ENCODE measurements around the gene CHCHD3.
"Not testable (repeated sequence)": the region's sequence is repeated elsewhere in the genome, so short reads cannot be mapped to it uniquely, and the experiment has no call there.

Gene CHCHD3

DNA sequence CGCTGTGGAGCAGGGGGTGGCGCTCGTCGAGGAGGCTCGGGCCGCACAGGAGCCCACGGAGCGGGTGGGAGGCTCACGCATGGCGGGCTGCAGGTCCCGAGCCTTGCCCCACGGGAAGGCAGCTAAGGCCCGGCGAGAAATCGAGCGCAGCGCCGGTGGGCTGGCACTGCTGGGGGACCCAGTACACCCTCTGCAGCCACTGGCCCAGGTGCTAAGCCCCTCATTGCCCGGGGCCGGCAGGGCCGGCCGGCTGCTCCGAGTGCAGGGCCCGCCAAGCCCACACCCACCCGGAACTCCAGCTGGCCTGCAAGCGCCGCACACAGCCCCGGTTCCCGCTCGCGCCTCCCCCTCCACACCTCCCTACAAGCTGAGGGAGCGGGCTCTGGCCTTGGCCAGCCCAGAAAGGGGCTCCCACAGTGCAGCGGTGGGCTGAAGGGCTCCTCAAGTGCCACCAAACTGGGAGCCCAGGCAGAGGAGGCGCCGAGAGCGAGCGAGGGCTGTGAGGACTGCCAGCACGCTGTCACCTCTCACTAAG is 183.2 kb downstream of the CHCHD3 start:
- H3K4me3 ChIP-seq (ENCODE audit: low read length); H3K4me1 ChIP-seq (ENCODE audit: control insufficient read depth, insufficient read depth, low read length); H3K36me3 ChIP-seq (ENCODE audit: control insufficient read depth, insufficient read depth, low read length); H3K27ac ChIP-seq (ENCODE audit: low read depth, low read length); H3K27me3 ChIP-seq (ENCODE audit: control insufficient read depth, insufficient read depth, low read length); H3K9ac ChIP-seq (ENCODE audit: low read length): not testable (repeated sequence)

DNA sequence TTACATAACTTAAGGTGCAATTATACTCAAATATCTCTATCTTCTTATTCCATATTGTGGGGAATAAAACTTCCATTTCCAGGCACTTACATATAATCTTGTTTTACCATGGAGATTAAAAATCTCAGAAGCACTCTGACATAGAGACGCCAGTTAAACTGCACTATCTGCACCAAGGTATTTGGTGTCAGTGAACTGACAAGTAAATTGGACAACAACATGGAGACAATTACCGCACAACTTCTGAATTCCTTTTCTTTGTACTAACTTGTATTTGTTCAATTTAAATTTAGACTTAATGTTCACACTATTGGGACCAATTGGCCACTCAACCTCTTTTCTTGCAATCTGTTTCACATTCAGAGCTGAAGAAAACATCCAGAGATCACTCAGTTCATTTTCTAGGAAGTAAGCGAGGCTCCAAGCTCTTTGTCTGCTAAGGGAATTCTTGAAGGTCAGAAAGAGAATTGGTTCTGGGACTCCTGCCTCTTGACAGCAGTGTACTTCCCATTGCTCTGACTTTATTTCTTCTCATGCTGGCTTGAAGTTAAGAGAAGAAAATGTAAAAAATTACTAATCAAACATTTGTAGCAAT is 184.7 kb downstream of the CHCHD3 start:
- Histone ChIP-seq H3K9ac (ENCODE audit: low read length) (no peak overlapping the region), H3K27ac (ENCODE audit: low read depth, low read length) (no peak overlapping the region), H3K27me3 (ENCODE audit: control insufficient read depth, insufficient read depth, low read length) (no peaks in the 10 kb centered on the region), H3K36me3 (ENCODE audit: control insufficient read depth, insufficient read depth, low read length) (no peaks in the 10 kb centered on the region), H3K4me3 (ENCODE audit: low read length) (no peak overlapping the region), H3K4me1 (ENCODE audit: control insufficient read depth, insufficient read depth, low read length) (no peaks in the 10 kb centered on the region)

DNA sequence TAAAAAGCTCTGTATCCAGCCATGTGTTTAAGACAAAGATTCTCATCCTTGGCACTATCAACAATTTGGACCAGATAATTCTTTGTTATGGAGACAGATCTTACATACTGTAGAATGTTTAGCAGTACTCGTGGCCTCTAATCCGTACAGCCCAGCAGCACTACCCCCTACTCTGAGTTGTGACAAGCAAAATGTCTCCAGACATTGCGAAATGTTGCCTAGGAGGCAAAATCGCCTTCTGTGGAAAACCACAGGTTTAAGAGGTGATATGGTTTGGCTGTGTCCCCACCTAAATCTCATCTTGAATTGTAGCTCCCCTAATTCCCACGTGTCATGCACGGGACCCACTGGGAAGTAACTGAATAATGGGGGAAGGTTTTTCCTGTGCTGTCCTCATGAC is 186.7 kb downstream of the CHCHD3 start:
- H3K27ac ChIP-seq (ENCODE audit: low read depth, low read length) = no peak overlapping the region
- no peaks in the 10 kb centered on the region for H3K4me1 ChIP-seq (ENCODE audit: control insufficient read depth, insufficient read depth, low read length)
- H3K36me3 ChIP-seq (ENCODE audit: control insufficient read depth, insufficient read depth, low read length) = no peaks in the 10 kb centered on the region
- no peak overlapping the region for H3K4me3 ChIP-seq (ENCODE audit: low read length)
- H3K27me3 ChIP-seq (ENCODE audit: control insufficient read depth, insufficient read depth, low read length) = no peaks in the 10 kb centered on the region
- H3K9ac ChIP-seq (ENCODE audit: low read length) = no peak overlapping the region

DNA sequence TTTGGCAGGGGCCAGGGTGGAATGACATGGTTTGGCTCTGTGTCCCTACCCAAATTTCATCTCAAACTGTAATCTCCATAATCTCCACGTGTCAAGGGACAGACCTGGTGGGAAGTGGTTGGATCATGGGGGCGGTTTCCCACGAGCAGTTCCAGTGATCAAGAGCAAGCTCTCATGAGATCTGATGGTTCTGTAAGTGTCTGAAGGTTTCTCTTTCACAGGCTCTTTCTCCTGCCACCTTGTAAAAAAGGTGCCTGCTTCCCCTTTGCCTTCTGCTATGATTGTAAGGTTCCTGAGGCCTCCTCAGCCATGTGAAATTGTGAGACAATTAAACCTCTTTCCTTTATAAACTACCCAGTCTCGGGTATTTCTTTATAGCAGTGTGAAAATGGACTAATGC is 188.3 kb downstream of the CHCHD3 start:
- H3K27me3 ChIP-seq (ENCODE audit: control insufficient read depth, insufficient read depth, low read length) = no peaks in the 10 kb centered on the region
- H3K36me3 ChIP-seq (ENCODE audit: control insufficient read depth, insufficient read depth, low read length) = no peaks in the 10 kb centered on the region
- no peak overlapping the region for H3K27ac ChIP-seq (ENCODE audit: low read depth, low read length)
- no peaks in the 10 kb centered on the region for H3K4me1 ChIP-seq (ENCODE audit: control insufficient read depth, insufficient read depth, low read length)
- H3K4me3 ChIP-seq (ENCODE audit: low read length) = no peak overlapping the region
- no peak overlapping the region for H3K9ac ChIP-seq (ENCODE audit: low read length)

DNA sequence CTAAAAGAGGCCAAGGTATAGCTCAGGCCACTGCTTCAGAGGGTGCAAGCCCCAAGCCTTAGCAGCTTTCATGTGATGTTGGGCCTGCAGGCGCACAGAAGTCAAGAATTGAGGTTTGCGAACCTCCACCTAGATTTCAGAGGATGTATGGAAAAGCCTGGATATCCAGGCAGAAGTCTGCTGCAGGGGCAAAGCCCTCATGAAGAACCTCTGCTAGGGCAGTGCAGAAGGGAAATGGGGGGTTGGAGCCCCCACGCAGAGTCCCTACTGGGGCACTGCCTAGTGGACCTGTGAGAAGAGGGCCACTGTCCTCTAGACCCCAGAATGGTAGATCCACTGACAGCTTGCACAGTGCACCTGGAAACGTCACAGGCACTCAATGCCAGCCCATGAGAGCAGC is 189.1 kb downstream of the CHCHD3 start:
- H3K4me1 ChIP-seq (ENCODE audit: control insufficient read depth, insufficient read depth, low read length); H3K27me3 ChIP-seq (ENCODE audit: control insufficient read depth, insufficient read depth, low read length); H3K36me3 ChIP-seq (ENCODE audit: control insufficient read depth, insufficient read depth, low read length); H3K4me3 ChIP-seq (ENCODE audit: low read length); H3K9ac ChIP-seq (ENCODE audit: low read length); H3K27ac ChIP-seq (ENCODE audit: low read depth, low read length): not testable (repeated sequence)

DNA sequence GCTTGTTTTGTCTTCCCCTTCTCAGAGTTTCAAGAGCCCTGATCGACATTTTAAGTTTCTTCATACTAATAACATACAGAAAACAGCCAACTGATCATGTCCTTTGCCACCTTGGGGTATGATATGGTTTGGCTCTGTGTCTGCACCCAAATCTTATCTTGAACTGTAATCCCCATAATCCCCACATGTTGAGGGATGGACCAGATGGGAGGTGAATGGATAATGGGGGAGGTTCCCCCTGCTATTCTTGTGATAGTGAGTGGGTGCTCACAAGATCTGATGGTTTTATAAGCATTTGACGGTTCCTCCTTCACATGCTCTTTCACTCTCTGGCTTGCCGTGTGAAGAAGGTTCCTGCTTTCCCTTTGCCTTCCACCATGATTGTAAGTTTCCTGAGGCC is 190.3 kb downstream of the CHCHD3 start:
- no peak overlapping the region for H3K9ac ChIP-seq (ENCODE audit: low read length)
- no peaks in the 10 kb centered on the region for H3K27me3 ChIP-seq (ENCODE audit: control insufficient read depth, insufficient read depth, low read length)
- H3K27ac ChIP-seq (ENCODE audit: low read depth, low read length) = no peak overlapping the region
- H3K4me3 ChIP-seq (ENCODE audit: low read length) = no peak overlapping the region
- H3K4me1 ChIP-seq (ENCODE audit: control insufficient read depth, insufficient read depth, low read length) = no peaks in the 10 kb centered on the region
- H3K36me3 ChIP-seq (ENCODE audit: control insufficient read depth, insufficient read depth, low read length) = no peaks in the 10 kb centered on the region

DNA sequence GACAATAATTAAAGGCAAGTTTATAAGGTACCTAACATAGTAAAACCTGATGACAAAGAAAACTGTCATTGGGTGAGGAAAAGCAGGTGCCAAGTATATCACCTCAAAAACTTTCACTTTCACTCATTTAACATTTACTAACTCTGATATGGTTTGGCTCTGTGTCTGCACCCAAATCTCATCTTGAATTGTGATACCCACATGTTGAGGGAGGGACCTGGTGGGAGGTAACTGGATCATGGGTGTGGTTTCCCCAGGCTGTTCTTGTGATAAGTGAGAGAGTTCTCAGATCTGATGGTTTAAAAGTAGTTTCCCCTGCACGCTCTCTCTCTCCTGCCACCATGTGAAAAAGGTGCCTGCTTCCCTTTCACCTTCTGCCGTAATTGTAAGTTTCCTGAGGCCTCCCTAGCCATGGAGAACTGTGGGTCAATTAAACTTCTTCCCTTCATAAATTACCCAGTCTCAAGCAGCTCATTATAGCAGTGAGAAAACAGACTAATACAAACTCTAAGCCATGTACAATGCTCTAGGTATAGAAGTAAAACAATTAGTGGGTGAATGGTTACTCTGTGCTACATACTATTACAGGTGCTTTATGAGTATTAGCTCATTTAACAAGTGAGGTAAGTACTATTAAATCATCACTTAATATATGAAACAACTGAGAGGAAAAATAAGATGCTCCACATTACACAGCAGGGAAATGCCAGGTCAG is 199.0 kb downstream of the CHCHD3 start:
- no peak overlapping the region for H3K27ac ChIP-seq (ENCODE audit: low read depth, low read length)
- no peak overlapping the region for H3K4me3 ChIP-seq (ENCODE audit: low read length)
- no peaks in the 10 kb centered on the region for H3K4me1 ChIP-seq (ENCODE audit: control insufficient read depth, insufficient read depth, low read length)
- H3K36me3 ChIP-seq (ENCODE audit: control insufficient read depth, insufficient read depth, low read length) = no peaks in the 10 kb centered on the region
- H3K27me3 ChIP-seq (ENCODE audit: control insufficient read depth, insufficient read depth, low read length) = no peaks in the 10 kb centered on the region
- no peak overlapping the region for H3K9ac ChIP-seq (ENCODE audit: low read length)

DNA sequence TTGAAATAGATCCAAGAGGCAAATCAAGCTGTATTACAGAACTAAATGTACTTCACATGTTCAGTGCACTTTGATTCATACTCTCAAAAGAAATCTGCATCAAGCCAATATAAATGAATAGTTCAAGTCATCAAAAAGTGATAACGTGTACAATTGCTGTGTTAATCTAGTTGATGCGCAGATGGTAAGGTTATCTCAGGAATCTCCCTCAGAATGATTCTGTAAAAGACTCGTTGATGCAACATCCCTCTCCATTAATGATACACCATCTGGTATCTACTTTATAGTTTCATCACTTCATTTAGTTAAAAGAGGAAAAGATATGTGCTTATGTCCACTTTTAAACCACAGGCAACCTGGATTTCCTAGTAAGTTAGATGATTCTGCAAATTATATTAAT is 200.6 kb downstream of the CHCHD3 start:
- Histone ChIP-seq H3K27me3 (ENCODE audit: control insufficient read depth, insufficient read depth, low read length) (no peaks in the 10 kb centered on the region), H3K4me3 (ENCODE audit: low read length) (no peak overlapping the region), H3K36me3 (ENCODE audit: control insufficient read depth, insufficient read depth, low read length) (no peaks in the 10 kb centered on the region), H3K4me1 (ENCODE audit: control insufficient read depth, insufficient read depth, low read length) (no peaks in the 10 kb centered on the region), H3K27ac (ENCODE audit: low read depth, low read length) (no peak overlapping the region), H3K9ac (ENCODE audit: low read length) (no peak overlapping the region)

DNA sequence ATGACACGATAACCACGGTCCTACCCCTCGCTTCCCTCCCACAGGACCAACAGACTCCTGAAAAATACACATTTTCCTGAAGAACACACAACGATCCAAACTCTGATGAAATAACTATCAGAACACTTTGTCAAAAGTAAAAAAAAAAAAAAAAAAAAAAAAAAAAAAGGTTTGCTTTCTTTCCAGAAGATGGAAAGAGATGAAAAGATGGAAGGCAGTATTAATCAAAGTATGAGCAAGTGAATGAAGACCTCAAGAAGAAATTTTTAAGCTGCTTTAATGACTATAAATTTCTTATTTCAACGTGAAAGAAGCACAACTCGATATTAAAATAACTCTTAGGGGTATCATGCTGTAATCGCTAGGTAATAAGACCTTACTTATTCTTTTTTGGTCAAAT is 202.3 kb downstream of the CHCHD3 start:
- Histone ChIP-seq H3K4me3 (ENCODE audit: low read length) (no peak overlapping the region), H3K36me3 (ENCODE audit: control insufficient read depth, insufficient read depth, low read length) (no peaks in the 10 kb centered on the region), H3K4me1 (ENCODE audit: control insufficient read depth, insufficient read depth, low read length) (no peaks in the 10 kb centered on the region), H3K9ac (ENCODE audit: low read length) (no peak overlapping the region), H3K27me3 (ENCODE audit: control insufficient read depth, insufficient read depth, low read length) (no peaks in the 10 kb centered on the region), H3K27ac (ENCODE audit: low read depth, low read length) (no peak overlapping the region)

DNA sequence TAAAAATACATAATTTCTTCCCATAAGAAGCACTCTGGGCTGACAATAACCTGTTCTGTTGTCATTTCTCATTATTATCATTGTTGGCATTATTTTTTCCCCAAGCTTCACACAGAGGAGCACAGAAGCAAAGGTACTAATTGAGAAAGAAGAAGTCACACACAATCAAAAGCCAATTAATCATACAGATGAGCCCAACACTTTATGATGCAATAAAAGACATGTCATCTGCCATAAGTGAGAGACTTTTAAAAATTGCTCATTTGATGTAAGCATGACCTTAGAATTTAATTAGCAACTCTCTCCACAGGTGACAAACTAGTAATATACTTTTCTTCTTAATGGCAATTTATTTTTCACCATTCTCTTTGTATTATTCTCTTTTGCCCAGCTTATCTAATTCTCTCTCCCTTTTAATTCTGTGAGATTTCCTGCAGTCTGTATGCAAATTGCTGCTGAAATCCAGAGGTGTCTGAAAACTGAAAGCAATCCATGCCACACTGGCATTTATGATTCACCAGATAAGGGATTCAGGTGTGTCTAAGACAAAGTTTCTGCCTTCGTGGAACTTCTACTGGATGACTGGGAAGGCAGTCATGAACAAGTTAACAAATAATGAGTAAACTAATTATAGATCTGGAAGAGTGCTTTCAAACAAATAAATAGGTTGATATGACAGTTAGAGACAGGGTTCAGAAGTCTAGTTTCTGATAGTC is 203.5 kb downstream of the CHCHD3 start:
- Histone ChIP-seq H3K27ac (ENCODE audit: low read depth, low read length) (no peak overlapping the region), H3K36me3 (ENCODE audit: control insufficient read depth, insufficient read depth, low read length) (no peaks in the 10 kb centered on the region), H3K4me3 (ENCODE audit: low read length) (no peak overlapping the region), H3K4me1 (ENCODE audit: control insufficient read depth, insufficient read depth, low read length) (no peaks in the 10 kb centered on the region), H3K27me3 (ENCODE audit: control insufficient read depth, insufficient read depth, low read length) (no peaks in the 10 kb centered on the region), H3K9ac (ENCODE audit: low read length) (no peak overlapping the region)

DNA sequence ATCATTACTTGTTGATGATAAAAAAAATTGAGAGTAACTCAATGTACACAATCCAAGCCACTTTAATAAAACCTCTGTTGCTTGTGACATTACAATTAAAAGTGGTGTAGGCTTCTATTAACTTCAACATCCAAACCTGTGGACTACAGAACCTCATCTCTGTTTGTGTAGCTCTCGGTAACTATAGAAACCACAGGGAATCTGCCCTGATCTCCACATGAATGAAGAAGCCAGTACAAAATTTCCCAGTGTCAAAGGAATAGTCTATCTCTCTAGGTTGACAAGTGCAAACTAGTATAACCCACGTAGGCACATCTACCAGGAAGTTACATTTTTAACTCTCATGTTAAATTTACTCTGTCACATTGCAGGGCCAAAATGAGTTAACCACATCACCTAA is 204.3 kb downstream of the CHCHD3 start:
- H3K4me1 ChIP-seq (ENCODE audit: control insufficient read depth, insufficient read depth, low read length) = no peaks in the 10 kb centered on the region
- no peak overlapping the region for H3K9ac ChIP-seq (ENCODE audit: low read length)
- H3K27ac ChIP-seq (ENCODE audit: low read depth, low read length) = no peak overlapping the region
- no peaks in the 10 kb centered on the region for H3K27me3 ChIP-seq (ENCODE audit: control insufficient read depth, insufficient read depth, low read length)
- no peak overlapping the region for H3K4me3 ChIP-seq (ENCODE audit: low read length)
- H3K36me3 ChIP-seq (ENCODE audit: control insufficient read depth, insufficient read depth, low read length) = no peaks in the 10 kb centered on the region

DNA sequence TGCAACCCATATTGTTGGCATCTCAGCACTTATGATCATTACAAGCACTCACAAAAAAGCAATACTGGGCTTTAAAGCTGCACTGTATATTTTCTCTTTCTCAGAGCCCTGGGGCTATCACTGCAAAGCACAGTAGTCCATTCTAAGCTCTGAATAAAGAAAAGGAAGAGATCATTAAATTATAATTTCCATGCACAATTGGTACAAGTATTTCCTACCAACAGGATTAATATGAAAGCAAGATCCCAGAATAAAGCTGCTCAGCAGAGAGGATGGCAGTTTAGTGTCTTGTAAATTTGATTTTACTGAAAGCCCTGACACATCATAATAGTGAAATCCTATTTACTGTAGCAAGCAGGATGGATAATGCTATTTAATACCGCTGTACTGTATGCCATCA is 205.3 kb downstream of the CHCHD3 start:
- Histone ChIP-seq H3K27ac (ENCODE audit: low read depth, low read length) (no peak overlapping the region), H3K27me3 (ENCODE audit: control insufficient read depth, insufficient read depth, low read length) (no peaks in the 10 kb centered on the region), H3K4me1 (ENCODE audit: control insufficient read depth, insufficient read depth, low read length) (no peaks in the 10 kb centered on the region), H3K4me3 (ENCODE audit: low read length) (no peak overlapping the region), H3K36me3 (ENCODE audit: control insufficient read depth, insufficient read depth, low read length) (no peaks in the 10 kb centered on the region), H3K9ac (ENCODE audit: low read length) (no peak overlapping the region)

Data from rectal smooth muscle tissue (tissue), 1 donor.